Esophagus squamous epithelium (tissue), 4 donors: ENCODE measurements around the gene CCDC93.

Source experiments
- POLR2A ChIP-seq, 4 donors: fragments of 450-650 bp; IDR thresholded peaks; one replicate each; pipeline ENCODE4 v1.6.1; 2017; ENCODE audit warnings: antibody characterized with exemption in 4 of 4, mild to moderate bottlenecking in 4 of 4, moderate library complexity in 3 of 4
- TF ChIP-seq, protein P1 (sequence below), 6 experiments: fragments of 450-650 bp in 4 of 6; fragments of 200-600 bp in 2 of 6; sonication (generic) in 2 of 6; IDR thresholded peaks; one replicate each; pipeline ENCODE4 v1.5.1; 2016 to 2019; ENCODE audit warnings: antibody characterized with exemption in 6 of 6, mild to moderate bottlenecking in 4 of 6, moderate library complexity in 4 of 6

GRCh38 chr2:118003396-118003824 is 10.5 kb downstream of the CCDC93 start:
- TF ChIP-seq POLR2A (IDR thresholded peaks at IDR 0.05), result no peak
- TF ChIP-seq, protein P1, sequence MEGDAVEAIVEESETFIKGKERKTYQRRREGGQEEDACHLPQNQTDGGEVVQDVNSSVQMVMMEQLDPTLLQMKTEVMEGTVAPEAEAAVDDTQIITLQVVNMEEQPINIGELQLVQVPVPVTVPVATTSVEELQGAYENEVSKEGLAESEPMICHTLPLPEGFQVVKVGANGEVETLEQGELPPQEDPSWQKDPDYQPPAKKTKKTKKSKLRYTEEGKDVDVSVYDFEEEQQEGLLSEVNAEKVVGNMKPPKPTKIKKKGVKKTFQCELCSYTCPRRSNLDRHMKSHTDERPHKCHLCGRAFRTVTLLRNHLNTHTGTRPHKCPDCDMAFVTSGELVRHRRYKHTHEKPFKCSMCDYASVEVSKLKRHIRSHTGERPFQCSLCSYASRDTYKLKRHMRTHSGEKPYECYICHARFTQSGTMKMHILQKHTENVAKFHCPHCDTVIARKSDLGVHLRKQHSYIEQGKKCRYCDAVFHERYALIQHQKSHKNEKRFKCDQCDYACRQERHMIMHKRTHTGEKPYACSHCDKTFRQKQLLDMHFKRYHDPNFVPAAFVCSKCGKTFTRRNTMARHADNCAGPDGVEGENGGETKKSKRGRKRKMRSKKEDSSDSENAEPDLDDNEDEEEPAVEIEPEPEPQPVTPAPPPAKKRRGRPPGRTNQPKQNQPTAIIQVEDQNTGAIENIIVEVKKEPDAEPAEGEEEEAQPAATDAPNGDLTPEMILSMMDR (IDR thresholded peaks at IDR 0.05), result peak; percentile 67 to 85 (median 78)
